Caki2 (cell line): Measurements from ENCODE around the gene ZBTB37. TPM values are rescaled to one million over a fixed set of nuclear protein-coding genes. Genes with fewer than 3 reads are reported as not detected.
"Not testable (repeated sequence)": the region's sequence is repeated elsewhere in the genome, so short reads cannot be mapped to it uniquely, and the experiment has no call there.

Experiments
- DNase-seq: peaks from one replicate; pipeline ENCODE4 v3.0.0-alpha.2; 2015; ENCODE audit warnings: low read depth
- in situ Hi-C: cut with HindIII; loops from 2 replicates; pipeline ENCODE4 v1.10.0; 2016; ENCODE audit warnings: low sequenced_read_pairs, low pct_unique_long_range_greater_than_20kb, mixed read lengths
- total RNA-seq: library from RNA; depleted of rRNA; stranded (reverse); fragments of >200 nt; shearing (Covaris generic); gene quantifications from 2 replicates; pipeline ENCODE4 v1.2.3, GENCODE V29; 2014; ENCODE audit warnings: low replicate concordance

Gene ZBTB37
- total RNA-seq, 1 experiment from 2014 or later, result 0.64 TPM

- DNase-seq, result no peak
- in situ Hi-C loops, result no loop called here
Observed at GRCh38 chr1:173888749-173889148, 20.6 kb downstream of the ZBTB37 start.

- in situ Hi-C loops, result no loop called here
- no peak for DNase-seq
Observed at GRCh38 chr1:173889885-173890284, 21.7 kb downstream of the ZBTB37 start.

GRCh38 chr1:173893611-173894010 lies 25.4 kb downstream of the ZBTB37 start:
- in situ Hi-C loops, result no loop called here
- no peak for DNase-seq

- no peak for DNase-seq
- in situ Hi-C loops, result no loop called here
Observed at GRCh38 chr1:173894189-173894588, 26.0 kb downstream of the ZBTB37 start.

DNA sequence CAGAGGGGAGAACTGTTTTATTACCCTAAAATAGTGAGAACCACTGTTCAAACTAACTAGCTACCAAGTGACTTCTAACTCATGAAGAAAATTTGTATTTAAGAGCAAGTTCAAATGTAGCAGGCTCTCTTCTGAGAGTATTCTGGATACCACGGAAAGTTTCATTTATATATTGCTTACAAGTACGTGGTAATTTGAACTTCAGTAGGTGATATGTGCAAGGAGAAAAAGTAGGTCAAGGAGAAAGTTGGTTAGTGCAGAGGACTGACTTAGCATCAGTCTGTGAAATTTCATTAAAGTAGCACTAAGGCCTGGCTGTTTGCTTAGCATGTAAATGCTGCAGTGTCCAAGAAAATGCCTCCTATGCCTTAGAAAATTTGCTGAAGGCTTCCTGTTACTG lies 32.2 kb downstream of the ZBTB37 start:
- in situ Hi-C loops, result no loop called here
- no peak for DNase-seq

GRCh38 chr1:173900992-173901391 lies 32.8 kb downstream of the ZBTB37 start:
- in situ Hi-C loops, result no loop called here
- no peak for DNase-seq

DNA sequence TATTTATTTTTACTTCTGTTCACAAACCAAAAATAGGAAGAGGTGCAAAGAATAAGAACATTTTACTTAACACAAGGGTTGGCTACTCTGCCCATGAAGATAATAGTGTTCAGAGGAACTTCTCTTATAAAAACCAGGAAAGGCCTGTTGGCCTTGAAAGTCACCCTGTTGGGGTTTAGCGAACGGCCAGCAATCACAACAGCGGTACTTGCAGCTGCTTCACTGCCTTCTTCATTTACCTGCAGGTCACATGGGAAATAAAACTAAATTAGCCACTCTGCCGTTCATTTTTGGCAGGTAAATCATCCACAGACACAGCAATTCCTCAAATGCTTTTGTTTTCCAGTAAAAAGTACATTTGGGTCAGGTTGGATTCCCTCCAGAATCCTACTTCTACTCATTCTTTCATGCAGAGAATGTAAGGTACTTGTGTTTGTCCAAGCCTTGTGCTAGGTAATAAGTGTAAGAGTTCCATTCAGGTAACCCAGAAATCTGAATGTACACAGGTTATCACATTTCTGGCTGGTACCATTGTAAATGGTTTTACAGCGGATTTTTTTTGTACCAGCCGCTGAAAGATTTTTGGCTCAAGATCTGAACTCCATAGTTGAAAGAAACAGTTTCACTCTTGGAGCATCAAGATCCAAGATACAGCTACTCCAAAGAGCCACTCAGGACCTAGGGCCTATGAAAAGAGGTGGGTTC lies 35.8 kb downstream of the ZBTB37 start:
- no peak for DNase-seq
- in situ Hi-C loops, result no loop called here

GRCh38 chr1:173913111-173913510 lies 44.9 kb downstream of the ZBTB37 start:
- DNase-seq, result no peak
- in situ Hi-C loops, result no loop called here

DNA sequence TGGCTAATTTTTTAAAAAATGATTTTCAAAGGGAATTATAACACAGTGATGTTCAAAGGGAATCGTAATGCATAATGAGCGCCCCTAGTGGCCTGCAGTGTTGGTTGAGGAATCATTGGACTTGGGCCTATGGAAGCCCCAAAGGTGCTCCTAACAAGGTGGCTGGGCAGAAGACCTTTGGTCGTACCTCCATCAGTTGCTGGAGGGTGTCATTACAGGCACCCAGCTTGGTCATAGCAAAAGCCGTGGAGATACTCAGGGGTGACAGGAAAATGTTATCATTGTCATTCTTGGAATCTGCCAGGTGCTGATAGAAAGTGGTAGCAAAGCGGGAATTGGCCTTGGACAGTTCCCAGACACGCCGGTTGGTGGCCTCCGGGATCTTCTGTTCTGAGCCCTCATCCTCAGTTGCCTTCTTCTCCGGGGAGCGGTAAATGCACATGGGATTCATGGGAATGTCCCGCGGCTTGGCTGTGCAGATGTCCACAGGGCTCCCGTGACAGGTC lies 46.2 kb downstream of the ZBTB37 start:
- DNase-seq, result no peak
- in situ Hi-C loops, result no loop called here

- DNase-seq, result no peak
- in situ Hi-C loops, result no loop called here
Observed at GRCh38 chr1:173915596-173915995, 47.4 kb downstream of the ZBTB37 start.

DNA sequence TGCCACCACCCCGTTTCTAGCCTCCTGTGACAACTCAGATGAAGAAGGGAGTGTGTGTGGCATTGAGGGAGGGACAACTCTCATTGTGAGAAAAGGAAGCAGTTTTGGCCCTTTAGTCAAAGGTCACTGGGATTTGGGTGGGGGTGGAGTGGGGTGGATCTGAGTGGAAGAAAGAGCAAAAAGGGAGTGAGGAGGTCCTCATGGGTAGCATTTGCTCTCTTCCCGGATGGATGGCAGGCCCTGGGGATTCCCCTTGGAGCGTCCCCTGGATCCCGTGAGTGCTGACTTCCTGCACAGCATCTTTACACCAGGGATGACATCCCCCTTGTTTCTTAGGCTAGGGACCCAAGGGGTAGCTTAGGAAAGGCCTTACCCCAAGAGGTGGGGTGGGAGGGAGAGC lies 48.5 kb downstream of the ZBTB37 start:
- in situ Hi-C loops, result no loop called here
- no peak for DNase-seq

GRCh38 chr1:173917149-173917548 lies 49.0 kb downstream of the ZBTB37 start, which contains the start of gene SERPINC1:
Gene SERPINC1 (minus strand): TSS chr1:173917327. CDS start chr1:173917259, 68 bp downstream.
- in situ Hi-C loops, result no loop called here
- no peak for DNase-seq

GRCh38 chr1:173917635-173918493 lies 49.7 kb downstream of the ZBTB37 start:
- DNase-seq, result no peak
- in situ Hi-C loops, result no loop called here

- in situ Hi-C loops, result no loop called here
- DNase-seq, result no peak
Observed at GRCh38 chr1:173920861-173921260, 52.7 kb downstream of the ZBTB37 start.

GRCh38 chr1:173925306-173926242 lies 57.4 kb downstream of the ZBTB37 start:
- in situ Hi-C loops, result no loop called here

DNA sequence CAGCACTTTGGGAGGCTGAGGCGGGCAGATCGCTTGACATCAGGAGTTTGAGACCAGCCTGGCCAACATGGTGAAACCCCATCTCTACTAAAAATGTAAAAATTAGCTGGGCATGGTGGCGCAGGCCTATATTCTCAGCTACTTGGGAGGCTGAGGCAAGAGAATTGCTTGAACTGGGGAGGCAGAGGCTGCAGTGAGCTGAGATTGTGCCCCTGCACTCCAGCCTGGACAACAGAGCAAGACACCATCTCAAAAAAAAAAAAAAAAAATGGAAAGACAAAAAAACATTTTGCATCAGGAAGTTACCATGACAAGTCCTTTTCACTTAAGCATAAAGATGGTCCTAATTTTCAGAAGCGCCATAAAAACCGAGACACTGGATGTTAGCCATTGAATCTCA lies 62.4 kb downstream of the ZBTB37 start:
- DNase-seq, in situ Hi-C loops: not testable (repeated sequence)

More at GRCh38 chr1:173925306-173926242, 57.4 kb downstream of the ZBTB37 start:
- no peak for DNase-seq

- in situ Hi-C loops, result no loop called here
Observed at GRCh38 chr1:173934440-173934839, 66.3 kb downstream of the ZBTB37 start.

GRCh38 chr1:173937062-173937461 lies 68.9 kb downstream of the ZBTB37 start:
- DNase-seq, result no peak
- in situ Hi-C loops, result no loop called here

More at GRCh38 chr1:173934440-173934839, 66.3 kb downstream of the ZBTB37 start:
- DNase-seq, result no peak
